Stimulated activated CD4-positive, alpha-beta T cell treated with anti-CD3 and anti-CD28 coated beads, Interleukin-2, amount 100 ng/mL, for 48 hours (primary cell): ENCODE measurements around the gene PCSK2.

Experiments
- DNase-seq, 2 donors: peaks; one replicate each; pipeline ENCODE4 v3.0.0-alpha.2; 2020

The PCSK2 gene

GRCh38 chr20:17452441-17452840, 225.6 kb downstream of the PCSK2 start:
- DNase-seq: no peak

GRCh38 chr20:17453592-17453991, 226.8 kb downstream of the PCSK2 start:
- DNase-seq: no peak

GRCh38 chr20:17456279-17456678, 229.4 kb downstream of the PCSK2 start:
- DNase-seq: no peak

DNA sequence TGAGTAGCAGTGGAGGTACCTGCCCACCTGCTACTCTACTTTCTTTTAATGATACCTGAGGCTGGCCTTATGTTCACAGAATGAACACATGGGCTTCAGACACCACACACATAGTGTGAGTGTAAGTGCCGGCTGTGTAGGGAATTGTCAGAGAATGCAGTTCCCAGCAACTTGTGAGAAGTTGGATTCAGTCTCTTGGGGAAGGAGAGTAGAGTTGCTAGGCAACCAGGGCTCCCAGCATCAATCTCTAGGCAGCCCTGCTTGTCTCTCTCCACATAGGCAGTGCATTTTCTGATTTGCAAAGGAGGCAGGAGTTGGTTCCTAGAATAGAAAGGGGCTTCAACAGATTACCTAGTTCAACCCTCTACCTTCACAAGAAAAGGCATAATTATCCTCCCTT, 230.2 kb downstream of the PCSK2 start:
- no peak for DNase-seq

GRCh38 chr20:17457588-17458190, 230.8 kb downstream of the PCSK2 start:
- DNase-seq: no peak

DNA sequence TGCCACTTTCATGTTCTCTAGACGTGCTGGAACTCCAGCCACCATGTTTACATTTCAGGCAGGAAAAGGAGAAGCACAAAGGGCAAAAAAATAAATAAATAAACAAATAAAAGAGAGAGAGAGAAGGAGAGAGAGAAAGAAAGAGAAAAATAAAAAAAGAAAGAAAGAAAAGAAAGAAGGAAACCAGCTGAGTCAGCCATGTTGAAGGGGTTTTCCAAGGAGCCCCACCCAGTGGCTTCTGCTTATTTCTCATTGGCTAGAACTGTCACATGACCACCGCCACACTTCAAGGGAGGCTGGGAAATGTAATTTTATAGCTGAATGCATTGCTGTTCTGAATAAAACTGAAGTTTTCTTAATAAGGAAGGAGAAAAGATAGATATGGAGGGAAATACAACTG, 233.3 kb downstream of the PCSK2 start:
- no peak for DNase-seq

DNA sequence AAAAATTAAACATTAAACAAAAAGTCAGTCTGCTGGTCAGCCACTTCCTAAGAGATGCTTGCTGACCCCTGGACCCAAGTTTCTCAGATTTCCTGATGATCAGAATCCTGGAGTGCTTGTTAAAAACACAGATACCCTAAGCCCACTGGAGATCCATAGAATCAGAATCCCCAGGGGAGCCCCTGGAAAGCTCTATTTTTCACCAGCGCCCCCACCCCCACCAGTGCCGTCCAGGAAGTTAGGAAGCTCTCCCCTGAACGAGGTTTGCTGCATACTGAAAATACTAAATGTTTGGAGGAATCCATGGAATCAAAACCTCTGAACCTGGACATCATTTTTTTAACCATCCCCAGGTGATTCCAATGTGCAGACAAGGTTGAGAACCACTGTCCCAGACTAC, 235.1 kb downstream of the PCSK2 start:
- no peak for DNase-seq

- DNase-seq: no peak
These were observed 236.9 kb downstream of the PCSK2 start for GRCh38 chr20:17463711-17464110.

DNA sequence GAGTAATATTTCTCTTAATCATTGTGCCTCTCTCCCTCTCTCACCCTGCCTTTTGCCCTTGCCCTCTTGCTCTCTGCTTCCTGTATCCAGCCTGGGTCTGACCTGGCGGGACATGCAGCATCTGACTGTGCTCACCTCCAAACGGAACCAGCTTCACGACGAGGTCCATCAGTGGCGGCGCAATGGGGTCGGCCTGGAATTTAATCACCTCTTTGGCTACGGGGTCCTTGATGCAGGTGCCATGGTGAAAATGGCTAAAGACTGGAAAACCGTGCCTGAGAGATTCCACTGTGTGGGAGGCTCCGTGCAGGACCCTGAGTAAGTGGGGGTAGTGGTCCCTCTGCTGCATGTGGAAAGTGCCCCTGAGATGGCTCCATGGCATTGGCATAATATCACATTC, 238.4 kb downstream of the PCSK2 start:
- DNase-seq: no peak

DNA sequence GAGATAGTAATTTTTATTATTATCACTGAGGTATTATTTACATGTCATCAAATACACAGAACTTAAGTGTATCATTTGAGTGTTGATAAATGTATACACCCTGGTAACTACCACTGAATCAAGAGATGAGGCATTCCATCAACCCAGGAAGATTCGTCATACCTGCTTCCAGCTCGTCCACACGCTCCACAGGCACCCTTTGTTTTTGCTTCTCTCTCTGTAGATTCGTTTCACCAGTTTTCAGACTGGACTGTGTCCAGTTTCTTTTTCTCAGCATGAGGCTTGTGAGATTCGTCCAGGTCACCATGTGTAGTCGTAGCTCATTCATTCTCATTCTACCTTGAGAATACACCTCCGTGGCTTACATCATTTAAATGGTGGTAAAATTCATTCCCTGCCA, 239.8 kb downstream of the PCSK2 start:
- DNase-seq: no peak

DNA sequence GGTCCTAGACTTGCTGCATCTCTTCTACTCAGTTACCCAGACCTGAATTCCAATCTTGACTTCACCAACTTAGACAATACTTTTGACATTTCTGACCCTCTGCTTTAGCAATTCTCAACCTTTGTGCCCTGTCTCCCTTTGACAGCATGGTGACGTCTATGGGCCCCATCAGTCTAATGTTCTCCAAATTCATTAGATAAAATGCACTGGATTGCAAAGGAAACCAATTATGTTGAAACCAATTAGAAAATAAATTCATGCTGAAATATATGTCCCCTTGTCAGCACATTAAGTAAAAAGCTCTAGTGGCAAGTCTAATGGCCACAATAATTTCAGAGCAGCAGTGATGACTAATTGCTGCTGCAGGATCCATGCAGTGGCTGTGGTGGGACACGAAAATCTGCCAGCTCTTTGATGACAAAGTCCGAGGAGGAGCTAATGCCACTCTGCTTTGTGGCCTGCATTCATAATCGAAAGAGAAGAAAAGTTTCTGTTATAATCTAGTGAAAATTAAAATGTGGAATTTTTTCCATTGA, 240.3 kb downstream of the PCSK2 start:
- no peak for DNase-seq

DNA sequence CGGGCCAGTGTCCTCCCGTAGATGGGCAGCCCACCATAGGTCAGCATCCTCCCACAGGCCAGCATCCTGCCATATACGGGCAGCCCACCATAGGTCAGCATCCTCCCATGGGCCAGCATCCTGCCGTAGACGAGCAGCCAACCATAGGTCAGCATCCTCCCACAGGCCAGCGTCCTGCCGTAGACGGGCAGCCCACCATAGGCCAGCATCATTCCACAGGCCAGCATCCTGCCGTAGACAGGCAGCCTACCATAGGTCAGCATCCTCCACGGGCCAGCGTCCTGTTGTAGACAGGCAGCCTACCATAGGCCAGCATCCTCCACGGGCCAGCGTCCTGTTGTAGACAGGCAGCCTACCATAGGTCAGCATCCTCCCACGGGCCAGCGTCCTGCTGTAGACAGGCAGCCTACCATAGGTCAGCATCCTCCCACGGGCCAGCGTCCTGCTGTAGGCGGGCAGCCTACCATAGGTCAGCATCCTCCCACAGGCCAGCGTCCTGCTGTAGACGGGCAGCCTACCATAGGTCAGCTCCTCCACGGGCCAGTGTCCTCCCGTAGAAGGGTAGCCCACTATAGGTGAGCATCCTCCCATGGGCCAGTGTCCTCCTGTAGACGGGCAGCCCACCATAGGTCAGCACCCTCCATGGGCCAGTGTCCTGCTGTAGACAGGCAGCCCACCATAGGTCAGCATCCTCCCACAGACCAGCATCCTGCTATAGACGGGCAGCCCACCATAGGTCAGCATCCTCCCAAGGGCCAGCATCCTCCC, 241.4 kb downstream of the PCSK2 start:
- DNase-seq: no peak

GRCh38 chr20:17469246-17470030, 242.6 kb downstream of the PCSK2 start:
- DNase-seq: no peak

DNA sequence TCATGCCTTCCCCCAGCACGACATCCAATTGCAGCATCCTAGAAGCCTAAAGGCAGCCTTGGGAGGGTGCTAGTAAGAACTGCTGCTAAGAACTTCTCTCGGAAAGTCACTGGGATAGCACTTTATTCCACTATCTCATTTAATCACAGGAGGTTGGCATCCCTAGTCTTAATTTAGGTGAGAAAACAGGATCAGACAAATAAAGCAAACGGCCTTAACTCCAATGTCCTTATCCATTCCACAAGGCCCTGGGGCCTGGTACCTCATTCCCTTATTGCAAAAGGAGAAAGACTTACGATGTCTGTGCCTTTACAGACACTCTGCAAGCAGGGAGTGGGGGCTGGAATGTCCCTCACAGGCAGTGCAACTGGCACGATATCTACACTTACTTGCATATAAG, 243.7 kb downstream of the PCSK2 start:
- DNase-seq: no peak

GRCh38 chr20:17470973-17471372, 244.1 kb downstream of the PCSK2 start:
- no peak for DNase-seq

GRCh38 chr20:17471606-17472187, 244.9 kb downstream of the PCSK2 start:
- no peak for DNase-seq

DNA sequence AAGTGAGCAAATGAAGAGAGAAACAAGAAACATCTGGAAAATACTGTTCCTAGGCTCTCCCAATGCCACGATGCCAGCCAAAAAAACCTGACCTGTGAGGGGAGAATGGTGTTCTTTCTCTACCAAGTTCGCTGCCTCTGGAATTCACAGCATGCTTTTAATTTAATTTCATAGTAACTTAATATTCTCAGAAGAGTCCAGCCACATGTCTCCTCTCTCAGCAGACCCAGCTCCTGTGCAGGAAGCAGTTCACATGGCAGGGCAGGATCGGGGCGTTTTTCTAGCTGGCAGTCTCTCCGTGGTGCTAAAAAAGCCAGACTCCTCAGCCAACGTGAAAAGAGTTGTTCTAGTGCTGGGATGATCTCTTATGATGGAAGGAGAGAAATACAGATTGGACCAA, 246.8 kb downstream of the PCSK2 start:
- no peak for DNase-seq

- no peak for DNase-seq
These were observed 252.3 kb downstream of the PCSK2 start for GRCh38 chr20:17479063-17479657.

DNA sequence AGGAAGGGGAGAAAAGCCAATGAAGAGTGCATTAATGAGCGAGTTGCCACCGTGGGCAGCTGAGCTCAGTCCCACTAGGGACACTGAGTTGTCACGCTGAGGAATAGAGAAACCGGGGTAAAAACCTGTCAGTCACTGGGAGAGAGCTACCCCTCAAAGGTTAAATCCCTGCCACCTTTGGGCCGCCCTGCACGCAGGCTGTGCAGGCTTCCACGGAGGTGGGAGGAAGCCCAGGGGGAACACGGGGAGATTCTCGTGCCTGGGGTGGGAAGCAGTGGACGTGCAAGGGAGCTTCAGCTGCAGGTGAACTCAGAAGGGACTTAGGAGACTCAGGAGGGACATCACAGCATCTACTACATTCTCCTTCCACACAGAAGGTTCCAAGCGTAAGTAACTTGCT, 253.9 kb downstream of the PCSK2 start:
- DNase-seq: no peak

DNA sequence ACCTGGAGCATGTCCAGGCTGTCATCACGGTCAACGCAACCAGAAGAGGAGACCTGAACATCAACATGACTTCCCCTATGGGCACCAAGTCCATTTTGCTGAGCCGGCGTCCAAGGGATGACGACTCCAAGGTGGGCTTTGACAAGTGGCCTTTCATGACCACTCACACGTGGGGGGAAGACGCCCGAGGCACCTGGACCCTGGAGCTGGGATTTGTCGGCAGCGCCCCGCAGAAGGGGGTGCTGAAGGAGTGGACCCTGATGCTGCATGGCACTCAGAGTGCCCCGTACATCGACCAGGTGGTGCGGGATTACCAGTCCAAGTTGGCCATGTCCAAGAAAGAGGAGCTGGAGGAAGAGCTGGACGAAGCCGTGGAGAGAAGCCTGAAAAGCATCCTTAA, 254.8 kb downstream of the PCSK2 start:
- no peak for DNase-seq

GRCh38 chr20:17482536-17482935, 255.7 kb downstream of the PCSK2 start:
- no peak for DNase-seq

DNA sequence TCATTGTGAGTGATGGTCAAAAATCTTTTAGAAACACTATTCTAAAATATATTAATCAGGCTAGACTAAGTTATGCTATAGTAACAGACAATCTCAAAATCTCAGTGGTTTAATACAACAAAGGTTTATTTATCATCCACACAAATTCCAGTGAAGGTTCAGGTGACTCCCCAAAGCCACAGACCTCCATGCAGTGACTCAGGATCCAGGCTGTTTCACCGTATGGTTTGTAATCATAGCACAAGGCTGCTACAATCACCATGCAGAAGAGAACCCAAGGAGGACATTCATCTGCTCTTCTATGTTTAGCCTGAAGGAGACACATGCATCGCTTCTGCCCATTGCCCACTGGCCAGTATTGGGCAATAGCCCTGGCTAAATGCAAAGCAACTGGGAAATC, 258.2 kb downstream of the PCSK2 start:
- DNase-seq: no peak
